Measurements from ENCODE around the gene CCDC91. TPM values are rescaled to one million over a fixed set of nuclear protein-coding genes. Genes with fewer than 3 reads are reported as not detected.

CCDC91 gene
- total RNA-seq, 1 experiment from 2014 or later, result 15.7 TPM

DNA sequence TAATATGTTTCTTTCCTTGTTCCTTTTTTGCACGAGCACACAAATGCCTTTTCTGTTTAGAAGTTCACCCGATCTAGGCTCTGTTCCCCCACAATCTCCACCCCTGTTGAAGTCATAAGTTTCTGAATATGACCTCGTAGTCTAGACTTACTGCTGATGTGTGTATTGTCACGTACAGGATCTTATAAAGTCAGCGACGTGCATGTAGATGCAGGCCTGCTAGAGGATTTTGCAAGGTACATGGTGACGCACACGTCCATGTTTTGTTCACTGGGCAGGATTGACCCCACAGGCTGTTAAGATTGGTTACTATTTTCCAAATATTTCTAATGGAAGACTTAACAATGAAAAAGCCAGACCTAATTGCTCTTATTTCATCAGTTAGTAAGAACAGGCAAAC is 46.2 kb upstream of the CCDC91 start (continued):
- TF ChIP-seq, protein P1, sequence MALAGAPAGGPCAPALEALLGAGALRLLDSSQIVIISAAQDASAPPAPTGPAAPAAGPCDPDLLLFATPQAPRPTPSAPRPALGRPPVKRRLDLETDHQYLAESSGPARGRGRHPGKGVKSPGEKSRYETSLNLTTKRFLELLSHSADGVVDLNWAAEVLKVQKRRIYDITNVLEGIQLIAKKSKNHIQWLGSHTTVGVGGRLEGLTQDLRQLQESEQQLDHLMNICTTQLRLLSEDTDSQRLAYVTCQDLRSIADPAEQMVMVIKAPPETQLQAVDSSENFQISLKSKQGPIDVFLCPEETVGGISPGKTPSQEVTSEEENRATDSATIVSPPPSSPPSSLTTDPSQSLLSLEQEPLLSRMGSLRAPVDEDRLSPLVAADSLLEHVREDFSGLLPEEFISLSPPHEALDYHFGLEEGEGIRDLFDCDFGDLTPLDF (CRISPR knock-in tag; IDR thresholded peaks at IDR 0.05), result no peak
- no peak for TF ChIP-seq SOX15 (CRISPR knock-in tag; IDR thresholded peaks at IDR 0.05)
- no peak for TF ChIP-seq IRF2 (CRISPR knock-in tag; IDR thresholded peaks at IDR 0.05; ENCODE audit: borderline replicate concordance, low read depth)
- TF ChIP-seq, protein P2, sequence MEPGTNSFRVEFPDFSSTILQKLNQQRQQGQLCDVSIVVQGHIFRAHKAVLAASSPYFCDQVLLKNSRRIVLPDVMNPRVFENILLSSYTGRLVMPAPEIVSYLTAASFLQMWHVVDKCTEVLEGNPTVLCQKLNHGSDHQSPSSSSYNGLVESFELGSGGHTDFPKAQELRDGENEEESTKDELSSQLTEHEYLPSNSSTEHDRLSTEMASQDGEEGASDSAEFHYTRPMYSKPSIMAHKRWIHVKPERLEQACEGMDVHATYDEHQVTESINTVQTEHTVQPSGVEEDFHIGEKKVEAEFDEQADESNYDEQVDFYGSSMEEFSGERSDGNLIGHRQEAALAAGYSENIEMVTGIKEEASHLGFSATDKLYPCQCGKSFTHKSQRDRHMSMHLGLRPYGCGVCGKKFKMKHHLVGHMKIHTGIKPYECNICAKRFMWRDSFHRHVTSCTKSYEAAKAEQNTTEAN (CRISPR knock-in tag; IDR thresholded peaks at IDR 0.05), result no peak
- TF ChIP-seq FOXJ3 (CRISPR knock-in tag; IDR thresholded peaks at IDR 0.05; ENCODE audit: borderline replicate concordance), result no peak
- TF ChIP-seq SMAD3 (CRISPR knock-in tag; IDR thresholded peaks at IDR 0.05; ENCODE audit: borderline replicate concordance), result no peak
- no peak for TF ChIP-seq NFE2L1 (CRISPR knock-in tag; IDR thresholded peaks at IDR 0.05)

DNA sequence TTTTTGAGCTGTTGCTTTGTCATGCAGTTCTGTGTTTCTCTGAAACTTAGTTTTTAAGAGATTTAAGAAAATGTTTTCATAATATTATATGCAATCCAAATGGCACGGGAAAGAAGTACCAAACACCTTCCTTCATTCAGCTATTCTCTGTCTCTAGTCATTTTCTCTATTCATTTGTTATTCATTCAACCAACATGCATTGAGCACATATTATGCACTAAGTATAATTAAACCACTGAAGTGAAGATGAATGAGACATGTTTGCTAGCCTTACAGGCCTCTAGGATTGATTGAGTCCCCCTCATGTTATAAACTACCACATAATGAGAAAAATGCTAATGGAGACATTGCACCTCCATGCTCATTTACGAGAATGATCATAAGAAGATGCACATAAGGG is 45.7 kb upstream of the CCDC91 start:
- no peak overlapping the region for H3K27ac Mint-ChIP-seq
- no peak for TF ChIP-seq GABPB1 (CRISPR knock-in tag; IDR thresholded peaks at IDR 0.05)
- TF ChIP-seq NR3C1 (CRISPR knock-in tag; conservative IDR thresholded peaks at IDR 0.05; ENCODE audit: low read depth), result no peak
- TF ChIP-seq ETV6 (CRISPR knock-in tag; IDR thresholded peaks at IDR 0.05), result no peak
- TF ChIP-seq, protein P3, sequence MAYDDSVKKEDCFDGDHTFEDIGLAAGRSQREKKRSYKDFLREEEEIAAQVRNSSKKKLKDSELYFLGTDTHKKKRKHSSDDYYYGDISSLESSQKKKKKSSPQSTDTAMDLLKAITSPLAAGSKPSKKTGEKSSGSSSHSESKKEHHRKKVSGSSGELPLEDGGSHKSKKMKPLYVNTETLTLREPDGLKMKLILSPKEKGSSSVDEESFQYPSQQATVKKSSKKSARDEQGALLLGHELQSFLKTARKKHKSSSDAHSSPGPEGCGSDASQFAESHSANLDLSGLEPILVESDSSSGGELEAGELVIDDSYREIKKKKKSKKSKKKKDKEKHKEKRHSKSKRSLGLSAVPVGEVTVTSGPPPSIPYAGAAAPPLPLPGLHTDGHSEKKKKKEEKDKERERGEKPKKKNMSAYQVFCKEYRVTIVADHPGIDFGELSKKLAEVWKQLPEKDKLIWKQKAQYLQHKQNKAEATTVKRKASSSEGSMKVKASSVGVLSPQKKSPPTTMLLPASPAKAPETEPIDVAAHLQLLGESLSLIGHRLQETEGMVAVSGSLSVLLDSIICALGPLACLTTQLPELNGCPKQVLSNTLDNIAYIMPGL (CRISPR knock-in tag; IDR thresholded peaks at IDR 0.05), result no peak
- no peak for TF ChIP-seq GTF2I (CRISPR knock-in tag; conservative IDR thresholded peaks at IDR 0.05)
- TF ChIP-seq SMAD4 (CRISPR knock-in tag; IDR thresholded peaks at IDR 0.05), result no peak
- TF ChIP-seq NR1H2 (CRISPR knock-in tag; IDR thresholded peaks at IDR 0.05), result no peak
- no peaks in the 10 kb centered on the region for H3K36me3 Mint-ChIP-seq
- H3K27me3 Mint-ChIP-seq (ENCODE audit: low read depth), result no peaks in the 10 kb centered on the region
- H3K4me3 Mint-ChIP-seq, result no peak overlapping the region
- no peaks in the 10 kb centered on the region for H3K4me1 Mint-ChIP-seq
- ChIA-PET CTCF (interaction anchor here (0.6 kb wide), 1 partner anchor 738 kb away, joined by 5 read pairs; no protein-coding TSS in a partner anchor), POLR2A (no interaction called here)
- DNase-seq (ENCODE audit: low spot score), result no peak
- ATAC-seq, result no peak
- no peaks in the 10 kb centered on the region for H3K9me3 Mint-ChIP-seq

DNA sequence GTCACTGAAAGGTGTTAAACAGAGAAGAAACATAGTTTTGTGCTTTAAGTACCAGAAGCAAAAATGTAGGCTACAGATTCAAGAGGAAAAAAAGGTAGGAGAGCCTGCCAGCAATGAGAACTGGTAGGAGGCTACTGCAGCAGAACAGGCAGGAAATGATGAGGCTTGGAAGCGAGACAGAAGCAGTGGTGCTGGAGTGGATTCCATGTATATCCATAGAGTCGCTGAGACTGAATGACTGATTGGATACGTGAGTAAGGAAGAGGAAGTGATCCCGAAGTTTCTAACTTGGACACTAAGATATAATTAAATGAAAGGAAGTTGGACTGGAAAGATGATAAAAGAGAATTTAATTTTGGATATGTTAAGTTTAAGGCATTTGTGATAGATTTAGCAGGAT is 45.0 kb upstream of the CCDC91 start:
- H3K27me3 Mint-ChIP-seq (ENCODE audit: low read depth), result no peaks in the 10 kb centered on the region
- H3K4me3 Mint-ChIP-seq, result no peak overlapping the region
- DNase-seq (ENCODE audit: low spot score) (no peak), ATAC-seq (no peak)
- ChIA-PET POLR2A (no interaction called here), CTCF (interaction anchor here (0.7 kb wide), 1 partner anchor 712 kb away, joined by 4 read pairs; no protein-coding TSS in a partner anchor)
- no peaks in the 10 kb centered on the region for H3K4me1 Mint-ChIP-seq
- H3K9me3 Mint-ChIP-seq, result no peaks in the 10 kb centered on the region
- no peaks in the 10 kb centered on the region for H3K36me3 Mint-ChIP-seq
- no peak overlapping the region for H3K27ac Mint-ChIP-seq
- TF ChIP-seq ZNF219 (CRISPR knock-in tag; IDR thresholded peaks at IDR 0.05; ENCODE audit: borderline replicate concordance), result no peak
- TF ChIP-seq NFE2L1 (CRISPR knock-in tag; IDR thresholded peaks at IDR 0.05), result no peak
- TF ChIP-seq FOXK1 (CRISPR knock-in tag; IDR thresholded peaks at IDR 0.05), result no peak
- TF ChIP-seq NFYB (CRISPR knock-in tag; conservative IDR thresholded peaks at IDR 0.05; ENCODE audit: low read depth), result no peak
- no peak for TF ChIP-seq ZNF671 (CRISPR knock-in tag; IDR thresholded peaks at IDR 0.05)
- TF ChIP-seq, protein P1 (CRISPR knock-in tag; IDR thresholded peaks at IDR 0.05), result no peak
- TF ChIP-seq ZBTB21 (CRISPR knock-in tag; IDR thresholded peaks at IDR 0.05; ENCODE audit: borderline replicate concordance), result no peak
- TF ChIP-seq FOXJ3 (CRISPR knock-in tag; IDR thresholded peaks at IDR 0.05; ENCODE audit: borderline replicate concordance), result no peak
- TF ChIP-seq, protein P3 (CRISPR knock-in tag; IDR thresholded peaks at IDR 0.05), result no peak
- TF ChIP-seq CREB1 (CRISPR knock-in tag; IDR thresholded peaks at IDR 0.05), result no peak
- TF ChIP-seq, protein P4, sequence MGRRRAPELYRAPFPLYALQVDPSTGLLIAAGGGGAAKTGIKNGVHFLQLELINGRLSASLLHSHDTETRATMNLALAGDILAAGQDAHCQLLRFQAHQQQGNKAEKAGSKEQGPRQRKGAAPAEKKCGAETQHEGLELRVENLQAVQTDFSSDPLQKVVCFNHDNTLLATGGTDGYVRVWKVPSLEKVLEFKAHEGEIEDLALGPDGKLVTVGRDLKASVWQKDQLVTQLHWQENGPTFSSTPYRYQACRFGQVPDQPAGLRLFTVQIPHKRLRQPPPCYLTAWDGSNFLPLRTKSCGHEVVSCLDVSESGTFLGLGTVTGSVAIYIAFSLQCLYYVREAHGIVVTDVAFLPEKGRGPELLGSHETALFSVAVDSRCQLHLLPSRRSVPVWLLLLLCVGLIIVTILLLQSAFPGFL (CRISPR knock-in tag; IDR thresholded peaks at IDR 0.05; ENCODE audit: borderline replicate concordance), result no peak
- no peak for TF ChIP-seq ATF1 (CRISPR knock-in tag; IDR thresholded peaks at IDR 0.05)
- TF ChIP-seq, protein P5, sequence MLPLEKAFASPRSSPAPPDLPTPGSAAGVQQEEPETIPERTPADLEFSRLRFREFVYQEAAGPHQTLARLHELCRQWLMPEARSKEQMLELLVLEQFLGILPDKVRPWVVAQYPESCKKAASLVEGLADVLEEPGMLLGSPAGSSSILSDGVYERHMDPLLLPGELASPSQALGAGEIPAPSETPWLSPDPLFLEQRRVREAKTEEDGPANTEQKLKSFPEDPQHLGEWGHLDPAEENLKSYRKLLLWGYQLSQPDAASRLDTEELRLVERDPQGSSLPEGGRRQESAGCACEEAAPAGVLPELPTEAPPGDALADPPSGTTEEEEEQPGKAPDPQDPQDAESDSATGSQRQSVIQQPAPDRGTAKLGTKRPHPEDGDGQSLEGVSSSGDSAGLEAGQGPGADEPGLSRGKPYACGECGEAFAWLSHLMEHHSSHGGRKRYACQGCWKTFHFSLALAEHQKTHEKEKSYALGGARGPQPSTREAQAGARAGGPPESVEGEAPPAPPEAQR (CRISPR knock-in tag; IDR thresholded peaks at IDR 0.05), result no peak
